Thyroid gland (tissue), 4 donors: ENCODE results near the gene PIP5K1C.

ENCODE experiments used
- POLR2A ChIP-seq, 2 donors: fragments of 450-650 bp; IDR thresholded peaks; one replicate each; pipeline ENCODE4 v1.6.1; 2017; ENCODE audit warnings: antibody characterized with exemption in 2 of 2, mild to moderate bottlenecking in 2 of 2, moderate library complexity in 1 of 2
- TF ChIP-seq, protein P1 (sequence below), 6 experiments: fragments of 200-600 bp in 3 of 6; fragments of 450-650 bp in 3 of 6; sonication (generic) in 3 of 6; IDR thresholded peaks; one replicate each; pipeline ENCODE4 v1.5.1; 2016 to 2019; ENCODE audit warnings: antibody characterized with exemption in 6 of 6, mild to moderate bottlenecking in 2 of 6, inconsistent platforms in 1 of 6, moderate library complexity in 1 of 6

DNA sequence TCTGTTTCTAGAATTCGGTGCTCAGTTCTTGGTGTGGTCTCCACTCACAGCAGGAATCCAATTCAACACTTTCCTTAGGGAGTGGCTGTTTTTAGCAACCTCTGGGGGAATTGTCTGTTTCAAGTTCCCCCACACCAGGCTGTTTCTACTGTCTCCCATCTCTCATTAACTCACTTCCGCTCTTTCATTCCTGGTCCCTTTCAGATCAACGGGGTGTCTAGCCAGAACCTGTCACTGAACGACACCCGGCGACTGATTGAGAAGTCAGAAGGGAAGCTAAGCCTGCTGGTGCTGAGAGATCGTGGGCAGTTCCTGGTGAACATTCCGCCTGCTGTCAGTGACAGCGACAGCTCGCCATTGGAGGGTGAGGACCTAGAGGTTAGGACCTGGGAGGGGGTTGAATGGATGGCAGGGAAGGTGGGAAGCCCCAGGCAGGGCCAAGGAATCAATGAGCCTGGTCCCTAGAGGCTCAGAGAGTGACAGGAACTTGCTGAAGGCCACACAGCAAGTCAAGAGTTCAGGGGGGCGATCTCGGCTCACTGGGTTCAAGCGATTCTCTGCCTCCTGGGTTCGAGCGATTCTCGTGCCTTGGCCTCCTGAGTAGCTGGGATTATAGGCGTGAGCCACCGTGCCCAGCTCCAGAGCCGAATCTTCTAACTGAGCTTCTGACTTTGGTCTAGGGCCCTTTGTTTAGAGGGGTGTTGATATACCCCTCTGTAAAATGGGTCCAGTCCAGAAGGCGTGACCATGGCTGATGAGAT is 33.5 kb upstream of the PIP5K1C start:
- TF ChIP-seq, protein P1, sequence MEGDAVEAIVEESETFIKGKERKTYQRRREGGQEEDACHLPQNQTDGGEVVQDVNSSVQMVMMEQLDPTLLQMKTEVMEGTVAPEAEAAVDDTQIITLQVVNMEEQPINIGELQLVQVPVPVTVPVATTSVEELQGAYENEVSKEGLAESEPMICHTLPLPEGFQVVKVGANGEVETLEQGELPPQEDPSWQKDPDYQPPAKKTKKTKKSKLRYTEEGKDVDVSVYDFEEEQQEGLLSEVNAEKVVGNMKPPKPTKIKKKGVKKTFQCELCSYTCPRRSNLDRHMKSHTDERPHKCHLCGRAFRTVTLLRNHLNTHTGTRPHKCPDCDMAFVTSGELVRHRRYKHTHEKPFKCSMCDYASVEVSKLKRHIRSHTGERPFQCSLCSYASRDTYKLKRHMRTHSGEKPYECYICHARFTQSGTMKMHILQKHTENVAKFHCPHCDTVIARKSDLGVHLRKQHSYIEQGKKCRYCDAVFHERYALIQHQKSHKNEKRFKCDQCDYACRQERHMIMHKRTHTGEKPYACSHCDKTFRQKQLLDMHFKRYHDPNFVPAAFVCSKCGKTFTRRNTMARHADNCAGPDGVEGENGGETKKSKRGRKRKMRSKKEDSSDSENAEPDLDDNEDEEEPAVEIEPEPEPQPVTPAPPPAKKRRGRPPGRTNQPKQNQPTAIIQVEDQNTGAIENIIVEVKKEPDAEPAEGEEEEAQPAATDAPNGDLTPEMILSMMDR (IDR thresholded peaks at IDR 0.05): no peak
- TF ChIP-seq POLR2A (IDR thresholded peaks at IDR 0.05): no peak
